ENCODE data around the gene PHC2. TPM values are rescaled to one million over a fixed set of nuclear protein-coding genes. Genes with fewer than 3 reads are reported as not detected.

PHC2 gene
- total and polyA plus RNA-seq, 11 donors, result 79.7 to 194 (median 99.4) TPM

DNA sequence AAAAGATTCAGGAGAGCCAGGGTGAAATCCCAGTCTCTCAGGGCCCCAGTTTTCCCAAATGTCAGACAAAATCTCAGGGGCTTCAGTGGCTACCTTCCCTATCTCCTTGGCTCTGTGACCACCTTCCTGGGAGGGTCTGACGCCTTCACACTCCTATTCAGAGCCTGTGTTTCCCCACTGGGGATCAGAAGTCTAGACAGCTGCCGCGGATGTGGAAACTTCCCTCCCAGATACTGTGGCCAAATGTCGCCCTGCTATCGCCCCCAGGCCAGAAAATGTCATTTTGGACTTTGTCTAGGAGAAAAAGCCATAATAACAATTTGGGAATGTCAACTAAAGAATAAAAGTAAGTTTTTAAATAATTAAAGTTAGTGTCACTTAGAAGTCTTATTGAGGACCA, 125.9 kb downstream of the PHC2 start:
- H3K4me3 ChIP-seq, result no peak overlapping the region
- peaks cover 0 to 31% (median 11%) of the 10 kb centered on the region in 12 donors for H3K4me1 ChIP-seq
- 80 to 98% (median 89%) methylated on average over 5 of the region's 5 CpGs for WGBS, 4 donors
- H3K36me3 ChIP-seq, result peaks cover 0 to 7% (median 0%) of the 10 kb centered on the region in 9 donors
- TF ChIP-seq POLR2A (IDR thresholded peaks at IDR 0.05), result no peak
- TF ChIP-seq, protein P1, sequence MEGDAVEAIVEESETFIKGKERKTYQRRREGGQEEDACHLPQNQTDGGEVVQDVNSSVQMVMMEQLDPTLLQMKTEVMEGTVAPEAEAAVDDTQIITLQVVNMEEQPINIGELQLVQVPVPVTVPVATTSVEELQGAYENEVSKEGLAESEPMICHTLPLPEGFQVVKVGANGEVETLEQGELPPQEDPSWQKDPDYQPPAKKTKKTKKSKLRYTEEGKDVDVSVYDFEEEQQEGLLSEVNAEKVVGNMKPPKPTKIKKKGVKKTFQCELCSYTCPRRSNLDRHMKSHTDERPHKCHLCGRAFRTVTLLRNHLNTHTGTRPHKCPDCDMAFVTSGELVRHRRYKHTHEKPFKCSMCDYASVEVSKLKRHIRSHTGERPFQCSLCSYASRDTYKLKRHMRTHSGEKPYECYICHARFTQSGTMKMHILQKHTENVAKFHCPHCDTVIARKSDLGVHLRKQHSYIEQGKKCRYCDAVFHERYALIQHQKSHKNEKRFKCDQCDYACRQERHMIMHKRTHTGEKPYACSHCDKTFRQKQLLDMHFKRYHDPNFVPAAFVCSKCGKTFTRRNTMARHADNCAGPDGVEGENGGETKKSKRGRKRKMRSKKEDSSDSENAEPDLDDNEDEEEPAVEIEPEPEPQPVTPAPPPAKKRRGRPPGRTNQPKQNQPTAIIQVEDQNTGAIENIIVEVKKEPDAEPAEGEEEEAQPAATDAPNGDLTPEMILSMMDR (IDR thresholded peaks at IDR 0.05), result no peak
- intact Hi-C loops (cut with DNase I), result loop anchor here in 1 of 10 donors (10.0 kb wide), 1 partner anchor 90 kb away; no protein-coding TSS in a partner anchor
- no peak for ATAC-seq
- no peaks in the 10 kb centered on the region for H3K9me3 ChIP-seq
- peaks cover 0 to 12% (median 0%) of the 10 kb centered on the region in 9 donors for H3K27me3 ChIP-seq
- no peak overlapping the region for H3K27ac ChIP-seq
- DNase-seq, result peak in 1 of 5 donors; percentile 6

DNA sequence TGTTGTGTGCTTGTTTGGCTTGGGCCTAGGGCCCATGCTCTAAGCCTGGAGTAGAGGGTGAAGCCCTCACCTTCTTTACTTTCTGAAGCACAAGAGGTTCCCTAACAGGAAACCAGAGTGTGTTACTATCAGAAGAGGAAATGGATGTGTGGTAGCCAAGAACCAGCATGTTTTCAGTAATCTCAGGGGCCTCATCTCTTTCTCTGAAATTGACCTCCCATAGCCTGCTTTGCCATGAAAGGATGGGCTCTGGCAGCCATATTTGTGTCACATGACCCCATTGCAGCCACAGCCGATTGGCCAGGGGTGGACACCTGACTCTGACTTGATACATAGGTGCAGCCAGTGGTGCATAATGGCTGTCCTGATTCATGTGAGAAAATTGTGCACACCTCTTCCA, 128.6 kb downstream of the PHC2 start:
- peak in 1 of 5 donors; percentile 5 for DNase-seq
- Histone ChIP-seq H3K27me3 (peaks cover 0 to 12% (median 0%) of the 10 kb centered on the region in 9 donors), H3K4me1 (peaks cover 0 to 34% (median 18%) of the 10 kb centered on the region in 12 donors), H3K9me3 (no peaks in the 10 kb centered on the region), H3K36me3 (peaks cover 0 to 30% (median 22%) of the 10 kb centered on the region in 9 donors), H3K27ac (no peak overlapping the region), H3K4me3 (no peak overlapping the region)
- TF ChIP-seq, protein P1 (IDR thresholded peaks at IDR 0.05), result no peak
- TF ChIP-seq POLR2A (IDR thresholded peaks at IDR 0.05), result no peak
- intact Hi-C loops (cut with DNase I), result loop anchor here in 3 of 10 donors (5.0 to 10.0 kb wide), 3 partner anchors 88 to 310 kb away; no protein-coding TSS in a partner anchor
- 93 to 100% (median 97%) methylated on average over 1 of the region's 1 CpG for WGBS, 4 donors
- ATAC-seq, result no peak

DNA sequence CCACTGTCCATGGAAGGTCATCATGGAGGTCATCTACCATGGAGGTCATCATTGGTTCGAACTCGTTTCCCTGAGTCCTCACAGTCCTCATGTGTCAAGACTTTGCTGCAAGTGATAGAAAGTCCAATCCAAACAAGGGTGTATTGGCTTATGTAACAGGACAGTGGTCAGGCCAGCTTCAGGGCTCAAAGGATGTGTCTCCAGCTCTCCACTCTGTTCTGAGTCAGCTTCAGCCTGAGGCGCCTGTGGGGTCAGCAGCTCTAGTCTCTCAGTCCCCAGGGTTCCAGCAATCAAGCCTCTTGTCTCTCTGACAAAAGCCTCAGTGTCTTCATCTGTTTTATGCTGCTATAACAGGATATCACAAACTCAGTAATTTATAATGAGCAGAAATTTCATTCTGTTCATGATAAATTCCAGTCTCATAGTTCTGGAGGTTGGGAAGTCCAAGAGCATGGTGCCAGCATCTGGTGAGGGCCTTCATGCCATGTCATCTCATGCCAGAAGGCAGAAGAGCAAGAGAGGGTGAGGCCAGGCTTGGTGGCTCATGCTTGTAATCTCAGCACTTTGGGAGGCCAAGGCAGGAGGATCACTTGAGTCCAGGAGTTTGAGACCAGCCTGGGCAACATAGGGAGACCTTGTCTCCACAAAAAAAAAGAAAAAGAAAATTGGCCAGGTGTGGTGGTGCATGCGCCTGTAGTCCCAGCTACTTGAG, 129.5 kb downstream of the PHC2 start:
- peak in 1 of 5 donors; percentile 30 for DNase-seq
- H3K9me3 ChIP-seq, result no peaks in the 10 kb centered on the region
- no peak overlapping the region for H3K4me3 ChIP-seq
- WGBS, 4 donors, result 76 to 83% (median 81%) methylated on average over 3 to 4 of the region's 4 CpGs
- peak overlapping the region in 3 of 12 donors; percentile 7 to 56 (median 45) for H3K27ac ChIP-seq
- H3K27me3 ChIP-seq, result peaks cover 0 to 4% (median 0%) of the 10 kb centered on the region in 9 donors
- peaks cover 0 to 28% (median 10%) of the 10 kb centered on the region in 12 donors for H3K4me1 ChIP-seq
- ATAC-seq, result peak in 2 of 4 donors; percentile 16 to 26
- peaks cover 0 to 38% (median 31%) of the 10 kb centered on the region in 9 donors for H3K36me3 ChIP-seq
- TF ChIP-seq POLR2A (IDR thresholded peaks at IDR 0.05), result no peak
- TF ChIP-seq, protein P1 (IDR thresholded peaks at IDR 0.05), result no peak
- intact Hi-C loops (cut with DNase I), result loop anchor here in 3 of 10 donors (5.0 to 10.0 kb wide), 3 partner anchors 87 to 311 kb away; no protein-coding TSS in a partner anchor

DNA sequence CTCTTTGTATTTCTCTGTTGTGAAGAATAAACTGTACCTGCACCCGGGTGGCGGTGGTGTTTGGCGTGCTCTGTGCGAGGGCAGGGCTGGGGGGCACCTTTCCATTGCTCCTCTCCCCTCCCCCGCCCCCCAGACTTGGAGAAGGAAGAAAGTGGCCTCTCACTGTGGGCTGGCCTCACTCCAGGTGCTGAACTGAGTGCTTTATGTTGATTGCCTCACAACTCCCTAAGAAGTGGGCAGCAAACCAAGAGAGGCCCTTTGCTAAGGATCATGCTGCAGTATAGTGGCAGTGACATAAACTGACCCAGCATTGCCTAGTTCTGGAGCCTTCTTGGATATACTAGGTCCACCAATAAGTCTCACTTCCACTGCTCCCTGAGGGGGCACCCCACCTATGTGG, 130.2 kb downstream of the PHC2 start:
- peak in 2 of 5 donors; percentile 58 to 67 for DNase-seq
- intact Hi-C loops (cut with DNase I), result loop anchor here in 3 of 10 donors (5.0 to 10.0 kb wide), 3 partner anchors 86 to 312 kb away; no protein-coding TSS in a partner anchor
- Histone ChIP-seq H3K27me3 (no peaks in the 10 kb centered on the region), H3K4me3 (no peak overlapping the region), H3K9me3 (no peaks in the 10 kb centered on the region), H3K27ac (peak overlapping the region in 3 of 12 donors; percentile 7 to 56 (median 45)), H3K4me1 (peaks cover 0 to 27% (median 12%) of the 10 kb centered on the region in 12 donors), H3K36me3 (peaks cover 0 to 45% (median 38%) of the 10 kb centered on the region in 9 donors)
- ATAC-seq, result peak in 2 of 4 donors; percentile 35 to 52
- no peak for TF ChIP-seq POLR2A (IDR thresholded peaks at IDR 0.05)
- TF ChIP-seq, protein P1 (IDR thresholded peaks at IDR 0.05), result no peak
- WGBS, 4 donors, result 70 to 92% (median 74%) methylated on average over 5 of the region's 5 CpGs

Measured in heart left ventricle (tissue), 16 donors.